GF-D8 (cell line): Measurements from ENCODE around the gene PGA3.
"Not testable (repeated sequence)": the region's sequence is repeated elsewhere in the genome, so short reads cannot be mapped to it uniquely, and the experiment has no call there.

Source experiments
- DNase-seq: peaks from one replicate; lab custom pipeline; 2025; lab: John Stamatoyannopoulos, UW

Gene PGA3

DNA sequence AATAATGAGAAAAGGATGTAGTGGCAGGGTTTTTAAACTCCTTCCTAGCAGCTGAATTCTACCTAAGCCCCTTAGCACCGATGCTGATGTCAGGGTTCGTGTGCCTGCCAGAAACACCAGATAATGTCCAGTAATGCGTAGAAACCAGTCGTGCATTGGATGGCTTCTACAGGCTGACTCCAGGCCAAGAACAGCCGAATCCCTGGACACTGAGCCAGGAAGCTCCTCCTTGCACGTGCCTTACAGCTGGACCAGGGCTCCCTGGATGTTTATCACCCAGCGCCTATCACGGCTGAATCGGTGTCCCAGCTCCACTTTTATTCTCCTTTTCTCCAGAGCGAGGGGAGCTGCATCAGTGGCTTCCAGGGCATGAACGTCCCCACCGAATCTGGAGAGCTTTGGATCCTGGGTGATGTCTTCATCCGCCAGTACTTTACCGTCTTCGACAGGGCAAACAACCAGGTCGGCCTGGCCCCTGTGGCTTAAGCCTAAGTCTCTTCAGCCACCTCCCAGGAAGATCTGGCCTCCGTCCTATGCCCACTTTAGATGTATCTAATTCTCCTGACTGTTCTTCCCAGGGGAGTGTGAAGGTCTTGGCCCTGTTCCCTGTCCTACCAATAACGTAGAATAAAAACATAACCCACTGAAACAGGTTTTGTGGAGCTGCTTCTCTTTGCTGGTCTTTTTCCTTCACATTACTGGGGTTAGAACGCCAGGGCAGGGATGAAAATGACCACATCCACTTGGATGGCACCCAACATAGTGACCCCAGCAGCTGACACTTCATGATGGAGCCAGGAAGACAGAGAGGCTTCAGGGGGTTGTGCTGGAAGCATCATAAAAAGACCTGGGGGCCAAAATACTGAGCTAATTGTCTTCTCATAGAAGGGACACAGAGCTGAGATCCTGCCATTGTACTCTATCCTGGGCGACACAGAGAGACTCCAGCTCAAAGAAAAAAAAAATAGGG, 47.8 kb downstream of the PGA3 start:
- not testable (repeated sequence) for DNase-seq

DNA sequence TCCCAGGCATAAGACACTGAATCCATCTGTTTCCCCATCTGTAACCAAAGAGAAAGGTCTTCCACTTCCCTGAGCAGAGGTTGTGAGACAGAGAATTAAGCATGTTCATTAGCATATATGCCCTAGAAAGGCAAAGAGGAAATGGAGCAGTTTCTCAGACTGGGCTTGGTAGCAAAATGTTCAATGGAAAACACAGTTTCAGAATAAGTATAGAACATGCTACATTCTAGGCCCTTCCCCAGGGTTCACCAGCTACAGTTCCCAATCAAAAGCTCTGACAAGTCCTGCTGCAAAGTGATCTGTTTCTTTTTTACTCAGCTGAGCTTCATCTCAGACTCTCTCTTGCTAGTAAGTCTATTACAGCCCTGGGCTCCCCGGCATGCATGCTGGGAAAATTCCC, 49.0 kb downstream of the PGA3 start:
- not testable (repeated sequence) for DNase-seq

DNA sequence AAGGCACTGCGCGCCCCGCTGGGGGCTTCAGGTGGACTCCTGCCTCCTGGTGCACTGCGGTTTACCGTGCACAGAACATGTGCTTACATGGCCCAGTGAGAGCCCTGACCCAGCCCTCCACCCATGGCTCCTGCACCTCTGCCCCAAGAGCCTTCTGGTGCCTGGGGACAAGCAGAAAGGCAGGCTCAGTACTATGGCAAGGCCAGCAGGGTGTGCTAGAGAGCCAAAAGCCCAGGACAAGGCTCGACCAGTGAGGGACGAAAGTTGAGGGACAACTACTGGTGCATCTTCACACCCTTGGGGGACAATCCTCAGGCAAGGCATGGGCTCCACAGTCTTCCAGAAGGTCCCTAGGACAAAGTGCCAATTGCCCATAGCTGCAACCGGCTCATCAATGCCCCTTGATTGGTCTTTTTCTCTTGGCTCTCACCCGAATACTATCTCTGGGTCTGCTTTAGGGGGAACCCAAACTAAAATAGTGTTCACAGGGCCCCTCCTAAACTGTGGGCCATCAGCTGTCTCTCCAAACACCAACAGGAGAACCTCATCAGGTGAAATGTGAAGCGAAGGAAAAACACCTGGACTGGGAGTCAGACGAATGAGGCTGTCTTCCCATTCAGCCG, 51.2 kb downstream of the PGA3 start:
- DNase-seq, result no peak

DNA sequence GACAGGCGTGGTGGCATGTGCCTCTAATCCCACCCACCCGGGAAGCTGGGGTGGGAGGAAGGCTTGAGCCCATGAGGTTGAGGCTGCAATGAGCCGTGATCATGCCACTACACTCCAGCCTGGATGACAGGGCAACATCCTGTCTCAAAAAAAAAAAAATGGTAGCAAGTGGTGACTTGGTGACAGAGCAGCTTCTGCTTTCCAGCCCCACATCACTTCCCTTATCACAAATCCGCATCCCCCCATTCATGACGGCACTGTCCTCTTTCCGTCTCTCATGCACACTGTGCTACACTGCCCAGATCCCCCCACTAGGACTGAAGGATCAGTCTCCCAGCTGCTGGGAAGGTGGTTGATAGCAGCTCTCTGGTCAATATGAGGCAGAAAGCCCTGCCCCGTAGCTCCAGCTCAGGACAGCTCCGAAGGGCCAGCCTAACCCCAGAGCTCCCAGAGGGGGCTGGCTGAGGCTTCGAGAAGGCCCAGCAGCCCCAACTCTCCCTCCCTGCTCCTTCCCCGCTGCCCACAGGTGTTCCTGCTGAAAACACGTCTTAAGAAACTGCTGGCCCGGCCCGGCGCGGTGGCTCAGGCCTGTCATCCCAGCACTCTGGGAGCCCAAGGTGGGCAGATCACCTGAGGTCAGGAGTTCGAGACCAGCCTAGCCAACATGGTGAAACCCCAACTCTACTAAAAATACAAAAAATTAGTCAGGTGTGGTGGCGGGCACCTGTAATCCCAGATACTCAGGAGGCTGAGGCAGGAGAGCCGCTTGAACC, 53.6 kb downstream of the PGA3 start:
- no peak for DNase-seq

DNA sequence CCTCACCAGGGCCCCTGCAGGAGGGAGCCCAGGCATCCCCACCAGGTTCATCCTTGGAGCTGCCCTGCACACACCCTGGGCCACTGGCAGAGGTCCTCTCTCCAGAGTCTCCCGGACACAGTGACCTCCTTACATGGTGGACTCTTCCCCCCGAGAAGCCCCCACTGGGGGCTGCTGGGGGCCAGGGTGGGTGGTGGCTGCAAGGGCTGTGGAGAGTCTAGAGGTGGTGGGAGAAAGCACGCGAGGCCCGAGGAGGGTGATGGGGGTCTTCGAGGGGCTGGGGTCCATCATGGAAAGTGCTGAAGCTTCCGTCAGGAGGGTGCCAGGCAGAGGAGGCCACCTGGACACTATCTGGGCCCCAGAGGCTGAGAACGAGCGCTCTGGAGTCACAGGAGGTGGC, 55.2 kb downstream of the PGA3 start:
- no peak for DNase-seq

DNA sequence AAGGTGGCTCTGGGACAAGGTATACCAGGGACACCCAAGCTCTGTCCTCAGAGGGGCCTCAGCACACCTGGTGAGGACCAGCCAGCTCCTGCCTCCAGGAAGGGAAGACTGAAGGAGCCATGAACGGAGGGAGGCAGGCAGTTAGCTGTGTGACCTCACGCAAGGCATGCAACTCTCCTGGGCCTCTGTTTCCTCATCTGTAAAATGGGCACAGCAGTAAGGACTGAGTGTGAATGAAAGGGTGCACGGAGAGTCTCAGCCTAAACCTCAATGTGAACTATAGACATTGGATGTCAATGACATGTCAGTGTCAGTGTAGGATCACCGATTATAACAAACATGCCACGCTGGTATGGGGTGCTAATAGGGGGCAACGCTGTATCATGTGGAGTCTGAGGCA, 56.0 kb downstream of the PGA3 start:
- DNase-seq, result no peak
